Psoas muscle (tissue), 8 donors: ENCODE results near the gene CCL15. TPM values are rescaled to one million over a fixed set of nuclear protein-coding genes. Genes with fewer than 3 reads are reported as not detected.

ENCODE experiments used
- ATAC-seq, 4 donors: fragments of 200-7000 bp; cut with Tn5 transposase; one replicate each; pipeline ENCODE4 v1.9.1; 2020; ENCODE audit warnings: moderate library complexity in 3 of 4, mild to moderate bottlenecking in 2 of 4
- DNase-seq, 2 donors: peaks; one replicate each; pipeline ENCODE4 v3.0.0-alpha.2; 2020
- H3K27ac ChIP-seq: fragments of 200-600 bp; one replicate; pipeline ENCODE4 v1.8.0; 2022
- H3K27me3 ChIP-seq, 3 donors: fragments of 200-600 bp in 1 of 3; one replicate each; pipeline versions ENCODE4 v1.6.1 to v1.8.0; 2013 to 2022; ENCODE audit warnings: low read length in 2 of 3, mild to moderate bottlenecking in 2 of 3, moderate library complexity in 1 of 3; ENCODE audit not compliant: insufficient read depth in 3 of 3
- H3K36me3 ChIP-seq, 2 donors: fragments of 200-600 bp in 1 of 2; one replicate each; pipeline versions ENCODE4 v1.6.1 to v1.8.0; 2013 to 2022; ENCODE audit warnings: low read depth in 1 of 2, mild to moderate bottlenecking in 1 of 2, moderate library complexity in 1 of 2; ENCODE audit not compliant: insufficient read depth in 1 of 2
- H3K4me1 ChIP-seq: fragments of 200-600 bp; one replicate; pipeline ENCODE4 v1.8.0; 2022
- H3K4me3 ChIP-seq: fragments of 200-600 bp; one replicate; pipeline ENCODE4 v1.8.0; 2022; ENCODE audit warnings: mild to moderate bottlenecking
- H3K9me3 ChIP-seq: fragments of 200-600 bp; one replicate; pipeline ENCODE4 v1.8.0; 2022
- CTCF ChIP-seq: fragments of 200-600 bp; IDR thresholded peaks from one replicate; pipeline ENCODE4 v1.8.0; 2022; ENCODE audit warnings: antibody characterized with exemption
- WGBS, 3 donors: extraction: QIAGEN DNeasy Blood & Tissue Kit; methylation state at CpG; one replicate each; pipeline versions ENCODE4 v1.1.6 to v1.1.7; 2013; 5-methylcytosine and 5-hydroxymethylcytosine counted together
- intact Hi-C, 2 donors: fragments of 100-400 bp; cut with DNase I; formaldehyde crosslinking; loops; one replicate each; pipeline versions ENCODE4 v1.11.0 to v1.14.2; 2022
- polyA plus RNA-seq, 3 donors: library from polyadenylated mRNA; stranded (reverse); fragments of 200-250 nt; gene quantifications; one replicate each; pipeline ENCODE4 v1.2.3, GENCODE V29; 2013
- total RNA-seq, 4 donors: library from RNA; stranded (reverse); fragmentation: NEBNext Ultra II Directional in 2 of 4; extraction: Animal tissue kit (Norgen Biotek cat#: 25700) in 2 of 4; gene quantifications; one replicate each; pipeline versions ENCODE4 v1.2.1 to v1.2.4, GENCODE V29; 2021 to 2023
- donor health status: healthy with polysubstance abuse.
- donor health status: DM: no; HTN: no; CAD: no; lungs with moderate emphysema.
- donor health status: Bipolar disorder and iron deficiency.
- donor health status: healthy.
- donor health status: DM: yes; HTN: yes; CAD: no.
- donor health status: DM: no; HTN: no; CAD: no.
- donor health status: DM: no; HTN: no; CAD: no.
- donor health status: DM: yes; HTN: yes; CAD: no.

Gene CCL15
- total and polyA plus RNA-seq, 7 donors, result not detected

GRCh38 chr17:35978346-35978745 is 23.0 kb downstream of the CCL15 start:
- no peak for ATAC-seq

GRCh38 chr17:35977509-35977908 is 23.8 kb downstream of the CCL15 start:
- ATAC-seq (no peak), DNase-seq (no peak)
- H3K9me3 ChIP-seq, result no peaks in the 10 kb centered on the region
- intact Hi-C loops, result no loop called here
- no peak overlapping the region for H3K4me3 ChIP-seq
- H3K36me3 ChIP-seq, result no peaks in the 10 kb centered on the region
- TF ChIP-seq CTCF, result no peak
- H3K27ac ChIP-seq, result no peak overlapping the region
- 86 to 94% (median 90%) methylated on average over 7 of the region's 7 CpGs for WGBS, 3 donors
- peaks cover 0 to 3% (median 0%) of the 10 kb centered on the region in 3 donors for H3K27me3 ChIP-seq
- no peaks in the 10 kb centered on the region for H3K4me1 ChIP-seq

More at GRCh38 chr17:35978346-35978745, 23.0 kb downstream of the CCL15 start:
- peaks cover 0 to 3% (median 0%) of the 10 kb centered on the region in 3 donors for H3K27me3 ChIP-seq
- no peak overlapping the region for H3K4me3 ChIP-seq
- DNase-seq, result no peak
- H3K36me3 ChIP-seq, result no peaks in the 10 kb centered on the region
- intact Hi-C loops, result no loop called here
- WGBS, 3 donors, result 68 to 76% (median 72%) methylated on average over 3 of the region's 3 CpGs
- TF ChIP-seq CTCF, result no peak
- H3K9me3 ChIP-seq, result no peaks in the 10 kb centered on the region
- H3K27ac ChIP-seq, result no peak overlapping the region
- no peaks in the 10 kb centered on the region for H3K4me1 ChIP-seq

GRCh38 chr17:35973333-35974260 is 27.8 kb downstream of the CCL15 start:
- TF ChIP-seq CTCF, result no peak
- ATAC-seq, result no peak
- Histone ChIP-seq H3K4me1 (no peaks in the 10 kb centered on the region), H3K36me3 (no peaks in the 10 kb centered on the region), H3K9me3 (no peaks in the 10 kb centered on the region), H3K27me3 (no peaks in the 10 kb centered on the region), H3K4me3 (no peak overlapping the region), H3K27ac (no peak overlapping the region)
- intact Hi-C loops, result loop anchor here (5.0 kb wide), 3 partner anchors 99 to 509 kb away; no protein-coding TSS in a partner anchor
- 54 to 59% (median 55%) methylated on average over 10 of the region's 10 CpGs for WGBS, 3 donors
- DNase-seq, result no peak

- DNase-seq (no peak), ATAC-seq (no peak)
- TF ChIP-seq CTCF, result no peak
- no peaks in the 10 kb centered on the region for H3K9me3 ChIP-seq
- intact Hi-C loops, result loop anchor here (5.0 kb wide), 3 partner anchors 99 to 509 kb away; no protein-coding TSS in a partner anchor
- no peaks in the 10 kb centered on the region for H3K4me1 ChIP-seq
- WGBS, 3 donors, result 71 to 73% (median 72%) methylated on average over 4 of the region's 4 CpGs
- H3K27ac ChIP-seq, result no peak overlapping the region
- H3K4me3 ChIP-seq, result no peak overlapping the region
- H3K36me3 ChIP-seq, result no peaks in the 10 kb centered on the region
- H3K27me3 ChIP-seq, result no peaks in the 10 kb centered on the region
These were observed 28.4 kb downstream of the CCL15 start for GRCh38 chr17:35972945-35973332.
